GM19238 (cell line): Measurements from ENCODE around the gene RNASE7.
A peak's percentile ranks its signal among the peaks of the same experiment; 100 is the strongest.
"Not testable (repeated sequence)": the region's sequence is repeated elsewhere in the genome, so short reads cannot be mapped to it uniquely, and the experiment has no call there.

Experiments
- DNase-seq: peaks from one replicate; pipeline ENCODE4 v3.0.0; 2011; ENCODE audit warnings: low spot score; ENCODE audit not compliant: insufficient read length

RNASE7 gene

GRCh38 chr14:21041676-21042433 is at the start of gene RNASE7:
TSS of gene RNASE7 (plus strand) at chr14:21042362. CDS start at chr14:21042993, 631 bp downstream.
- DNase-seq: no peak

GRCh38 chr14:20996521-20996920 is 45.6 kb upstream of the RNASE7 start:
- no peak for DNase-seq

GRCh38 chr14:20997115-20997514 is 45.0 kb upstream of the RNASE7 start:
- no peak for DNase-seq

- DNase-seq: no peak
These were observed 44.6 kb upstream of the RNASE7 start for GRCh38 chr14:20997564-20997963.

GRCh38 chr14:20998139-20998538 is 44.0 kb upstream of the RNASE7 start:
- DNase-seq: no peak

GRCh38 chr14:20998674-20999366 is 43.3 kb upstream of the RNASE7 start, which contains the start of gene SLC39A2:
TSS of gene SLC39A2 (plus strand) at chr14:20999293. CDS start at chr14:20999447, 154 bp downstream.
- DNase-seq: no peak

GRCh38 chr14:20999591-20999990 is 42.6 kb upstream of the RNASE7 start:
- no peak for DNase-seq

GRCh38 chr14:21001218-21001617 is 40.9 kb upstream of the RNASE7 start:
- DNase-seq: no peak

GRCh38 chr14:21003788-21004346 is 38.3 kb upstream of the RNASE7 start:
- no peak for DNase-seq

GRCh38 chr14:21009721-21010120 is 32.4 kb upstream of the RNASE7 start:
- not testable (repeated sequence) for DNase-seq

GRCh38 chr14:21011136-21011535 is 31.0 kb upstream of the RNASE7 start:
- no peak for DNase-seq

- DNase-seq: peak; percentile 48
These were observed 27.4 kb upstream of the RNASE7 start for GRCh38 chr14:21014761-21015190.

- DNase-seq: no peak
These were observed 26.9 kb upstream of the RNASE7 start for GRCh38 chr14:21015312-21015711.

- DNase-seq: no peak
These were observed 25.6 kb upstream of the RNASE7 start for GRCh38 chr14:21016413-21017190.

- no peak for DNase-seq
These were observed 24.5 kb upstream of the RNASE7 start for GRCh38 chr14:21017528-21018245.

GRCh38 chr14:21018286-21018685 is 23.9 kb upstream of the RNASE7 start:
- no peak for DNase-seq

- DNase-seq: no peak
These were observed 23.4 kb upstream of the RNASE7 start for GRCh38 chr14:21018781-21019180.

- DNase-seq: no peak
These were observed 22.8 kb upstream of the RNASE7 start for GRCh38 chr14:21019366-21019765.

- DNase-seq: no peak
These were observed 21.1 kb upstream of the RNASE7 start for GRCh38 chr14:21020977-21021545.

GRCh38 chr14:21022686-21023085 is 19.5 kb upstream of the RNASE7 start:
- no peak for DNase-seq

- DNase-seq: no peak
These were observed 19.0 kb upstream of the RNASE7 start for GRCh38 chr14:21023174-21023573.
